NCI-H526 (cell line): ENCODE measurements around the gene YY1.
A peak's percentile ranks its signal among the peaks of the same experiment; 100 is the strongest.
"Not testable (repeated sequence)": the region's sequence is repeated elsewhere in the genome, so short reads cannot be mapped to it uniquely, and the experiment has no call there.

Experiments
- DNase-seq, 2 experiments: peaks; one replicate each; lab custom pipeline; 2025; lab: John Stamatoyannopoulos, UW

The YY1 gene

GRCh38 chr14:100238419-100239210 is at the start of gene YY1:
YY1 (plus strand) TSS chr14:100239144; CDS start chr14:100239245, 101 bp downstream.
- DNase-seq = peak; percentile 86 to 99

- DNase-seq = no peak
Measured at GRCh38 chr14:100190126-100190525, 48.8 kb upstream of the YY1 start.

- DNase-seq = no peak
Measured at GRCh38 chr14:100191584-100192249, 47.2 kb upstream of the YY1 start.

GRCh38 chr14:100192250-100192671 is 46.7 kb upstream of the YY1 start:
- no peak for DNase-seq

- peak; percentile 95 to 100 for DNase-seq
Measured at GRCh38 chr14:100192672-100193416, 46.1 kb upstream of the YY1 start.

- DNase-seq = peak; percentile 14 to 27
Measured at GRCh38 chr14:100193417-100194357, 45.3 kb upstream of the YY1 start.

- DNase-seq = no peak
Measured at GRCh38 chr14:100199240-100199860, 39.6 kb upstream of the YY1 start.

- peak in 1 of 2 experiments; percentile 16 for DNase-seq
Measured at GRCh38 chr14:100200311-100200710, 38.6 kb upstream of the YY1 start.

- DNase-seq = no peak
Measured at GRCh38 chr14:100201701-100202100, 37.2 kb upstream of the YY1 start.

GRCh38 chr14:100202712-100203111 is 36.2 kb upstream of the YY1 start:
- no peak for DNase-seq

- no peak for DNase-seq
Measured at GRCh38 chr14:100203146-100203545, 35.8 kb upstream of the YY1 start.

- no peak for DNase-seq
Measured at GRCh38 chr14:100203962-100204834, 34.7 kb upstream of the YY1 start.

- DNase-seq = not testable (repeated sequence)
Measured at GRCh38 chr14:100204835-100205167, 34.1 kb upstream of the YY1 start.

GRCh38 chr14:100207588-100207987 is 31.4 kb upstream of the YY1 start:
- not testable (repeated sequence) for DNase-seq

- not testable (repeated sequence) for DNase-seq
Measured at GRCh38 chr14:100208136-100208535, 30.8 kb upstream of the YY1 start.

GRCh38 chr14:100211366-100211765 is 27.6 kb upstream of the YY1 start:
- DNase-seq = no peak

GRCh38 chr14:100211893-100212292 is 27.1 kb upstream of the YY1 start:
- no peak for DNase-seq

- DNase-seq = no peak
Measured at GRCh38 chr14:100212476-100213333, 26.2 kb upstream of the YY1 start.

GRCh38 chr14:100213587-100213955 is 25.4 kb upstream of the YY1 start:
- DNase-seq = no peak
